Retinal pigment epithelial cell (primary cell): Measurements from ENCODE around the gene MATR3.

ENCODE experiments used
- DNase-seq: peaks from one replicate; pipeline ENCODE4 v3.0.0-alpha.2; 2010; ENCODE audit warnings: low read depth
- H3K4me3 ChIP-seq: 2 replicates; pipeline ENCODE4 v1.5.1; 2011; ENCODE audit warnings: mild to moderate bottlenecking, low read length, control low read depth, moderate library complexity
- CTCF ChIP-seq: conservative IDR thresholded peaks from 2 replicates; pipeline ENCODE4 v1.5.1; 2011; ENCODE audit warnings: low read depth, low read length, control low read depth, inconsistent platforms

Gene MATR3

GRCh38 chr5:139379626-139380449 lies 86.3 kb downstream of the MATR3 start:
- H3K4me3 ChIP-seq: no peak overlapping the region
- TF ChIP-seq CTCF: no peak
- DNase-seq: no peak
